Right lobe of liver (tissue), 6 donors: Measurements from ENCODE around the gene TEX19. TPM values are rescaled to one million over a fixed set of nuclear protein-coding genes. Genes with fewer than 3 reads are reported as not detected.

ENCODE experiments used
- ATAC-seq, 4 donors: fragments of 200-7000 bp; cut with Tn5 transposase; one replicate each; pipeline ENCODE4 v1.9.1; 2020; ENCODE audit warnings: mild to moderate bottlenecking in 4 of 4, moderate library complexity in 4 of 4
- DNase-seq, 3 donors: peaks; one replicate each; pipeline ENCODE4 v3.0.0-alpha.2; 2020
- H3K27ac ChIP-seq, 3 donors: fragments of 200-600 bp; one replicate each; pipeline ENCODE4 v1.8.0; 2022
- H3K27me3 ChIP-seq, 2 donors: fragments of 200-600 bp; one replicate each; pipeline ENCODE4 v1.8.0; 2022
- H3K36me3 ChIP-seq, 4 donors: fragments of 200-600 bp; sonication (generic) in 1 of 4; one replicate each; pipeline versions ENCODE4 v1.5.1 to v1.8.0; 2017 to 2022; ENCODE audit warnings: control low read depth in 1 of 4
- H3K4me1 ChIP-seq, 4 donors: fragments of 200-600 bp; sonication (generic) in 1 of 4; one replicate each; pipeline versions ENCODE4 v1.5.1 to v1.8.0; 2017 to 2022; ENCODE audit warnings: control low read depth in 1 of 4
- H3K4me3 ChIP-seq, 3 donors: fragments of 200-600 bp; one replicate each; pipeline ENCODE4 v1.8.0; 2022
- H3K9me3 ChIP-seq, 4 donors: fragments of 200-600 bp; sonication (generic) in 1 of 4; one replicate each; pipeline versions ENCODE4 v1.5.1 to v1.8.0; 2017 to 2022; ENCODE audit warnings: control low read depth in 1 of 4
- POLR2A ChIP-seq: fragments of 450-650 bp; IDR thresholded peaks from one replicate; pipeline ENCODE4 v1.6.1; 2017; ENCODE audit warnings: antibody characterized with exemption, mild to moderate bottlenecking
- WGBS: methylation state at CpG from one replicate; pipeline ENCODE4 v1.1.6; 2018; ENCODE audit warnings: low coverage, low lambda C conversion rate; ENCODE audit not compliant: insufficient coverage; ENCODE audit errors: missing lambda C conversion rate; 5-methylcytosine and 5-hydroxymethylcytosine counted together
- intact Hi-C, 2 donors: fragments of 100-400 bp; cut with DNase I; formaldehyde crosslinking; loops; one replicate each; pipeline versions ENCODE4 v1.11.2 to v1.14.1; 2022
- long read RNA-seq: library from polyadenylated mRNA; unstranded; transcript quantifications from one replicate; pipeline ENCODE4 v2.0.0, GENCODE V29; 2019
- total RNA-seq, 6 experiments: library from RNA; depleted of rRNA in 2 of 6; stranded (reverse); fragments of >200 nt in 2 of 6; fragmentation: NEBNext Ultra II Directional in 3 of 6; extraction: Animal tissue kit (Norgen Biotek cat#: 25700) in 3 of 6; gene quantifications; one replicate each; pipeline versions ENCODE4 v1.1.0 to v1.2.4, GENCODE V29; 2016 to 2023
- TF ChIP-seq, protein P1 (sequence below), 4 donors: fragments of 200-600 bp in 3 of 4; fragments of 450-650 bp in 1 of 4; IDR thresholded peaks; one replicate each; pipeline versions ENCODE4 v1.5.1 to v1.8.0; 2016 to 2022; ENCODE audit warnings: antibody characterized with exemption in 4 of 4, mild to moderate bottlenecking in 2 of 4
- donor health status: DM: no; HTN: yes; CAD: no.
- donor health status: DM: no; HTN: no; CAD: no.
- donor health status: DM: no; HTN: no; CAD: no.
- donor health status: DM: no; HTN: yes; CAD: no.
- donor health status: DM: no; HTN: yes; CAD: no.

The TEX19 gene, protein sequence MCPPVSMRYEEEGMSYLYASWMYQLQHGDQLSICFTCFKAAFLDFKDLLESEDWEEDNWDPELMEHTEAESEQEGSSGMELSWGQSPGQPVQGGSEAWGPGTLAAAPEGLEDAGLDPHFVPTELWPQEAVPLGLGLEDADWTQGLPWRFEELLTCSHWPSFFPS
- not detected for total RNA-seq
- long read RNA-seq = 0 reads

DNA sequence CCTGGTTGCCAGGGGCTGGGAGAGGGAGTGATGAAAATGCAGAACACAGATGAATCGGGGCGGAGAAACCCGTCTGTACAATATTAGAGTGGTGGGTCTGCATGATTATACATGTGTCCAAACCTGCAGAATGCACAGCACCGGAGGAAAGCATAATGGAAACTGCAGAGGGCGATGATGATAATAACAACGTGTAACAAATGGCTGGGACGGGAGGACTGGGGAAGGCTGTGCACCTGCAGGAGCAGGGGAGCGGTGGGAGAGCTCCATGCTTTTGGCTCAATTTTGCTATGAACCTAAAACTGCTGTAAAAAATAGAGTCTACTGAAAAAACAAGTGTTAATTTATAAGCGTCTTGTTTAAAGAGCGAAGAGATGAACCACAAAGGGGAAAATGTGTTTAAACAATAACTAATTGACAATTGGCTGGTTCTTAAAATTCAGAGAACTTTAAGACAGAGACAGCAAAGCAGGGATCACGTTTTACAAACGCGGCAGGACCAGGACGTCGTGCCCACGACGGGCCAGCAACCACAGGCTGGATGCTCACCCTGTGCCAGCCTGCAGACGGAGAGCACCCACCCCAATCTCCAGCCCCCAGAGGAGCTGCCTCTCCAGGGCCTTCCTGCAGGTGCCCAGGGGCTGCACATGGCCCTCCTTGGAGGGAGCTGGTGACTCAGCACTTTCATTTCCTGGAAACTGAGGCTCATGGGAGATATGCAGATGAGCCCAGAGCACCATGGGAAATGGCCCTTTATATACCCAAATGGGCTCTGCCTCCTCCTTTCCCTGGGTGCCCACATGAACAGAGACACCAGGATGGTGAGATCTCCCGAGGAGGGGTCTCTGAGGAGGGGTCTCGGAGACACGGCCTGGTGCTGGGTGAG is at the start of gene TEX19:
TSS of gene TEX19 (plus strand) at position 783 of the 886 bp plus-strand sequence. CDS start 2,904 bp downstream, outside the sequence.
- ATAC-seq = no peak
- intact Hi-C loops = loop anchor here (10.0 kb wide), 3 partner anchors 56 to 196 kb away; partner anchors contain the start of genes HEXD (in 1 of the 2) and OGFOD3 (in 1 of the 2)
- no peaks in the 10 kb centered on the region for H3K27me3 ChIP-seq
- H3K9me3 ChIP-seq = no peaks in the 10 kb centered on the region
- no peak within 1 kb of the TSS for H3K4me3 ChIP-seq
- H3K27ac ChIP-seq = no peak within 1 kb of the TSS
- WGBS = 68% methylated on average over 9 of the region's 21 CpGs
- no peaks in the 10 kb centered on the region for H3K36me3 ChIP-seq
- no peaks in the 10 kb centered on the region for H3K4me1 ChIP-seq
- no peak for TF ChIP-seq POLR2A
- TF ChIP-seq, protein P1, sequence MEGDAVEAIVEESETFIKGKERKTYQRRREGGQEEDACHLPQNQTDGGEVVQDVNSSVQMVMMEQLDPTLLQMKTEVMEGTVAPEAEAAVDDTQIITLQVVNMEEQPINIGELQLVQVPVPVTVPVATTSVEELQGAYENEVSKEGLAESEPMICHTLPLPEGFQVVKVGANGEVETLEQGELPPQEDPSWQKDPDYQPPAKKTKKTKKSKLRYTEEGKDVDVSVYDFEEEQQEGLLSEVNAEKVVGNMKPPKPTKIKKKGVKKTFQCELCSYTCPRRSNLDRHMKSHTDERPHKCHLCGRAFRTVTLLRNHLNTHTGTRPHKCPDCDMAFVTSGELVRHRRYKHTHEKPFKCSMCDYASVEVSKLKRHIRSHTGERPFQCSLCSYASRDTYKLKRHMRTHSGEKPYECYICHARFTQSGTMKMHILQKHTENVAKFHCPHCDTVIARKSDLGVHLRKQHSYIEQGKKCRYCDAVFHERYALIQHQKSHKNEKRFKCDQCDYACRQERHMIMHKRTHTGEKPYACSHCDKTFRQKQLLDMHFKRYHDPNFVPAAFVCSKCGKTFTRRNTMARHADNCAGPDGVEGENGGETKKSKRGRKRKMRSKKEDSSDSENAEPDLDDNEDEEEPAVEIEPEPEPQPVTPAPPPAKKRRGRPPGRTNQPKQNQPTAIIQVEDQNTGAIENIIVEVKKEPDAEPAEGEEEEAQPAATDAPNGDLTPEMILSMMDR (IDR thresholded peaks at IDR 0.05) = no peak
- no peak for DNase-seq

DNA sequence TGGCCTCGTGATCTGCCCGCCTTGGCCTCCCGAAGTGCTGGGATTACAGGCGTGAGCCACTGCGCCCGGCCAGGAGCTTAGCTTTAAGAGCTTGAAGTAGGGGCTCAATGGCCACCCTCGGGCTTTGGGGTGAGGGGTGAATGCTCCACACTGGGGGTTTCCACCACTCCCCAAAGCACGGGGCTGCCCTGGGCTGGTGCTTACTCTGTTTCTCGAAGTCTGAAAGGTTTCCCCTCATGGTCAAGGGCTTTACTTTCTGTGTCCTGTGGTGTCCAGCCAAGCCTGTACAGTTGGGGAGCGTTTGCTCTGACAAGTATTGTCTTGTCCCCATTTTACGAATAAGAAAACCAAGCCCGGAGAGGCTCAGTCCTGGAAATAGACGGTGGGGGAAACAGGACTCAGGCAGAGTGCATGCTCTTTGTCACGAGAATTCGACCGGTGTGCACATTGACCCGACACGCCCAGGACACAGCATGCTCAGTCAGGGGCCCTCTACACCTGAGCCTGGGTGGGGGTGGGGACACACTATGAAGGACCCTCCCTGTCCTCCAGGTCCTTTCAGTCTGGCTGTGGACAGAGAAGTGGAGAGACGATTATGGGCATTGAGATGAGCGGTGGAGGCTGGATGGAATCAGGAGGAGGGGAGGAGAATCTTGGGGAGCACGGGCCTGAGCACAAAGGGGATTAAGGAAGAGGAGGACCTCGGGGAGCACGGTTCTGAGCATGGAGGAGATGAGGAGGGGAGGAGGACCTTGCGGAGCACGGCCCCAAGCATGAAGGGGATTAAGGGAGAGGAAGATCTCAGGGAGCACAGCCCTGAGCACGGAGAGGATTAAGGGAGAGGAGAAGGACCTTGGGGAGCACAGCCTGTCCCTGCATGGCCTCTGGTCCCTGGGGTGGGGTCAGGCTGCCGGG is 49.1 kb upstream of the TEX19 start:
- TF ChIP-seq POLR2A = no peak
- TF ChIP-seq, protein P1 (IDR thresholded peaks at IDR 0.05) = no peak
- Histone ChIP-seq H3K4me1 (no peaks in the 10 kb centered on the region), H3K9me3 (no peaks in the 10 kb centered on the region), H3K4me3 (no peak overlapping the region), H3K27me3 (no peaks in the 10 kb centered on the region), H3K27ac (no peak overlapping the region), H3K36me3 (no peaks in the 10 kb centered on the region)
- intact Hi-C loops = no loop called here
- DNase-seq (peak in 1 of 3 donors; percentile 22), ATAC-seq (peak; percentile 50 to 75 (median 68))
- WGBS = 53% methylated on average over 22 of the region's 27 CpGs

DNA sequence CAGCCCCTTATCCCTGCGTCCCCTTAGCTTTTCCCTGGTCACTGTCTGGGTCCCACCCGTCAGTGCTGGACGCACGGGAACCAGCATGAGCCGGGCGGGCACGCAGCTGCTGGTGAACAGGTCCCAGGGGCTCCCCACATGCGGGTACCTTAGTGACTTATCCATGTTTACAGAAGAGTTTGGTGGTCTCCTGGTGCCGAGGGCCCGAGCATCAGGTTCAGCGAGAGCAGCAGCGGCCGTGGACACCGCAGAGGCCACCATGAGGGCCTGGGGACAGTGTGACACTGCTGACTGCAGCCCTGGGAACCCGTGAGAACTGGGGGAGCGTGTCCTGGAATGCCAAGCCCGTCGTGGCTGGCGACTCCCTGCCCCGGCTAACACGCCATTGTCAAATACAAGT is 48.2 kb upstream of the TEX19 start:
- 96% methylated on average over 10 of the region's 21 CpGs for WGBS
- no peaks in the 10 kb centered on the region for H3K9me3 ChIP-seq
- H3K4me1 ChIP-seq = no peaks in the 10 kb centered on the region
- no peak overlapping the region for H3K27ac ChIP-seq
- no peak for DNase-seq
- TF ChIP-seq POLR2A = no peak
- TF ChIP-seq, protein P1 (IDR thresholded peaks at IDR 0.05) = no peak
- H3K36me3 ChIP-seq = no peaks in the 10 kb centered on the region
- ATAC-seq = no peak
- H3K4me3 ChIP-seq = no peak overlapping the region
- no peaks in the 10 kb centered on the region for H3K27me3 ChIP-seq
- intact Hi-C loops = no loop called here

DNA sequence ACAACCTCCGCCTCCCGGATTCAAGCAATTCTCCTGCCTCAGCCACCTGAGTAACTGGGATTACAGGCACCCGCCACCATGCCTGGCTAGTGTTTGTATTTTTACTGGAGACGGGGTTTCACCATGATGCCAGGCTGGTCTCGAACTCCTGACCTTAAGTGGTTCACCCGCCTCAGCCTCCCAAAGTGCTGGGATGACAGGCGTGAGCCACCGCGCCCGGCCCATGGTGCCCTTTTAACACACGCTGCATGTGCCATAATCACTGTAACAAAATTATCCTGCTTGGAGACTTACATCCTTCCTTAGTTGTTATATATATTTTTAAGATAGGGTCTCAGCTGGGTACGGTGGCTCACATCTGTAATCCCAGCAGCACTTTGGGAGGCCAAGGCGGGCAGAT is 47.1 kb upstream of the TEX19 start:
- ATAC-seq (no peak), DNase-seq (no peak)
- Histone ChIP-seq H3K27me3 (no peaks in the 10 kb centered on the region), H3K4me1 (no peaks in the 10 kb centered on the region), H3K27ac (no peak overlapping the region), H3K36me3 (no peaks in the 10 kb centered on the region), H3K9me3 (no peaks in the 10 kb centered on the region), H3K4me3 (no peak overlapping the region)
- 89% methylated on average over 13 of the region's 13 CpGs for WGBS
- TF ChIP-seq, protein P1 (IDR thresholded peaks at IDR 0.05) = no peak
- TF ChIP-seq POLR2A = no peak
- intact Hi-C loops = no loop called here
